Measurements from ENCODE around the gene GSC2. TPM values are rescaled to one million over a fixed set of nuclear protein-coding genes. Genes with fewer than 3 reads are reported as not detected.

Gene GSC2
- total and polyA plus RNA-seq, 9 of the 15 experiments (the other 6 are each of a cell fraction or from before 2014, with no cell fraction given) = not detected

GRCh38 chr22:19111140-19111539, 39.0 kb downstream of the GSC2 start (continued):
- TF ChIP-seq TSC22D4 (tag; IDR thresholded peaks at IDR 0.05) (no peak), CBX5 (IDR thresholded peaks at IDR 0.05; ENCODE audit: borderline replicate concordance, low read depth) (no peak), TRIM28 (IDR thresholded peaks at IDR 0.05) (no peak), POLR2G (IDR thresholded peaks at IDR 0.05; ENCODE audit: low read depth, low read length) (no peak), MBD2 (IDR thresholded peaks at IDR 0.05; ENCODE audit: borderline replicate concordance, low read depth) (no peak)

- H3K9ac ChIP-seq (ENCODE audit: insufficient read depth in 1 of 2, low read depth in 2 of 2, low read length in 2 of 2) = peak overlapping the region in 1 of 2 experiments; percentile 1; a peak in 1 of 4 replicates
- intact Hi-C loops (cut with micrococcal nuclease) = loop anchor here (10.0 kb wide), 1 partner anchor 184 kb away; the partner anchor contains the start of gene CLTCL1
- POLR2A ChIA-PET = interaction anchor here (0.7 to 4.4 kb wide), 19 partner anchors 8 to 1296 kb away, joined by 3 to 56 read pairs (median 5); partner anchors contain the start of genes C22orf39, DGCR2 and SLC25A1
These were observed 39.4 kb downstream of the GSC2 start for GRCh38 chr22:19110646-19111045.

More at GRCh38 chr22:19110646-19111045, 39.4 kb downstream of the GSC2 start:
- FAIRE-seq = no peak
- Histone ChIP-seq H2AFZ (ENCODE audit: low read depth, low read length) (no peak overlapping the region), H3K9me3 (replicated peaks; ENCODE audit: control insufficient read depth, insufficient read depth, low read depth, low read length) (no peaks in the 10 kb centered on the region), H3K27me3 (ENCODE audit: control insufficient read depth in 2 of 2, insufficient read depth in 2 of 2, low read length in 2 of 2) (no peaks in the 10 kb centered on the region), H3K27ac (ENCODE audit: extremely low read depth, low read depth, low read length) (no peak overlapping the region), H3K79me2 (ENCODE audit: control insufficient read depth, insufficient read depth, low read length) (peaks cover 96% of the 10 kb centered on the region), H3K4me1 (replicated peaks in 1 of 2; ENCODE audit: control insufficient read depth in 2 of 2, insufficient read depth in 2 of 2, low read length in 2 of 2) (peaks cover 45 to 53% of the 10 kb centered on the region in 2 experiments), H3K4me2 (ENCODE audit: insufficient read depth, low read length) (no peak overlapping the region), H3K9me1 (ENCODE audit: control insufficient read depth, insufficient read depth, low read length) (peaks cover 24% of the 10 kb centered on the region), H3K4me3 (no peak overlapping the region), H3K36me3 (ENCODE audit: control insufficient read depth, insufficient read depth, low read length) (peaks cover 46% of the 10 kb centered on the region), H4K20me1 (replicated peaks; ENCODE audit: control insufficient read depth, insufficient read depth, low read length) (peaks cover 46% of the 10 kb centered on the region)
- ATAC-seq = no peak
- DNase-seq (ENCODE audit: extremely low read depth in 1 of 4, low spot score in 3 of 4) = no peak
- TF ChIP-seq ILK (tag; IDR thresholded peaks at IDR 0.05; ENCODE audit: borderline replicate concordance, low read depth) = 0 out of 2 replicates have a peak, but pooled peaks have one; percentile 12
- no peak for TF ChIP-seq CBX3 (IDR thresholded peaks at IDR 0.05; ENCODE audit: borderline replicate concordance in 1 of 2, low read length in 2 of 2)
- TF ChIP-seq ZFP36 (IDR thresholded peaks at IDR 0.05; ENCODE audit: low read depth, low read length, partially characterized antibody) = peak; percentile 25
- TF ChIP-seq MYC (IDR thresholded peaks at IDR 0.05; ENCODE audit: low read depth, low read length) = peak; percentile 2; the same call in 1 of the 2 replicates
- TF ChIP-seq MYC (CRISPR knock-in tag; IDR thresholded peaks at IDR 0.05; ENCODE audit: borderline replicate concordance, low read depth) = no peak
- peak; percentile 35; the same call in 1 of the 2 replicates for TF ChIP-seq CREB3 (tag; conservative IDR thresholded peaks at IDR 0.05; ENCODE audit: low read depth)
- BruUV-seq (replicated peaks) = no TSS peak
- CTCF ChIA-PET (ENCODE audit: low intra/inter-chr PET ratio) = interaction anchor here (0.7 kb wide), 1 partner anchor 1910 kb away, joined by 6 read pairs; no protein-coding TSS in a partner anchor
- in situ Hi-C loops (cut with MboI) = no loop called here

Data from K562 (cell line).